DMS 273 (cell line): ENCODE data around the gene UGT2B10.

Experiments
- DNase-seq: peaks from one replicate; lab custom pipeline; 2025; ENCODE audit not compliant: unreplicated experiment; lab: John Stamatoyannopoulos, UW

UGT2B10 gene

DNA sequence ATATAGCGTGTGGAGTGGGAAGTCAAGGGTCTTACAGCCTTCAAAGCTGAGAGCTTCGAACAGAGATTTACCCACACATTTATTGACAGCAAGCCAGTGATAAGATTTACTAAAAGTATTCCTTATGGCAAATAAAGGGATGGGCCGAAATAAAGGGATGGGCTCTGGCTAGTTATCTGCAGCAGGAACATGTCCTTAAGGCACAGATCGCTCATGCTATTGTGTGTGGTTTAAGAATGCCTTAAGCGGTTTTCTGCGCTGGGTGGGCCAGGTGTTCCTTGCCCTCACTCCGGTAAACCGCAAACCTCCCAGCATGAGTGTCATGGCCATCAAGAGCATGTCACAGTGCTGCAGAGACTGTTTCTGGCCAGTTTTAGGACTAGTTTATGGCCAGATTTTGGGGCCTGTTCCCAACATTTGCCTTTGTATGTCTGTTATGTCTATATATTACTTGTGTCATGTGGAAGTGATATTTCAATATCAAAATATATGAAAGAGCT is 53.5 kb downstream of the UGT2B10 start:
- DNase-seq = no peak

DNA sequence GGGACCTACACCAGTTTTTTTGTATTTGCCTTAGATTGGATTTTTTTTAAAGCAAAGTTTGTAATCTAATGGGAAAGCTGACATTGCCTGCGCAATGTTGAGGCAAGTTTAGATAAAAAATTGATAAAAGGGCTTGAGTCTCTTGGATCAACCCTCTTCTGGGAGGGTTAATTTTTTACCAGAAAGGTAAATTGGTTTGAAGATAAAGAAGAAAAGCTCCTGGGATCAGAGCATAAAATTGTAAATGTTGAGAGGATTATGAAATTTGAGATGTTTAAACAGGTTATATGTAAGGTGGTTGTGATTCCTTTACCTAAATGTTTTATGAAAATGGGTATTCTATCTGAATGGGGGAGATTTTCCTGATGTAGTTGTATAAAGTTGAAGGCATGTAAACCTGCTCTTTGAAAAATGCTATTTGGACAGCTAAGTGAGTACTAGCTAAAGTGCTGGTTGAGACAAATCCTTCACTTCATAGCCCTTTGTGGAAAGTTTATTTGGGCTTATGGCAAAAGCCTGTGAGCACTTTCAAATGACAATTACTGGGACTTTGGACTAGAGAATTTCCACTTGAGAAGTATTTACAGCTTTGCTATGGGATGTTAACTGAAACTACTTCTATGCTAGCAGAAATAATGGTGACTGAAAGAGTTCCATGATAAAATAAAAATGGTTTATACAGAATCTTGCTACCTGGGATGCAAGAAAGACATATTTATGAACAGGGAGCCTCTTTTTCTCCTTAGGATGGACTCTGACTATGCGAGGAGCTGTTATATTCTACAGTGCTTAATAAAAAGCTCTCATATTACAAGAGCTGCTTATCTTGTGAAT is 56.2 kb downstream of the UGT2B10 start:
- no peak for DNase-seq

DNA sequence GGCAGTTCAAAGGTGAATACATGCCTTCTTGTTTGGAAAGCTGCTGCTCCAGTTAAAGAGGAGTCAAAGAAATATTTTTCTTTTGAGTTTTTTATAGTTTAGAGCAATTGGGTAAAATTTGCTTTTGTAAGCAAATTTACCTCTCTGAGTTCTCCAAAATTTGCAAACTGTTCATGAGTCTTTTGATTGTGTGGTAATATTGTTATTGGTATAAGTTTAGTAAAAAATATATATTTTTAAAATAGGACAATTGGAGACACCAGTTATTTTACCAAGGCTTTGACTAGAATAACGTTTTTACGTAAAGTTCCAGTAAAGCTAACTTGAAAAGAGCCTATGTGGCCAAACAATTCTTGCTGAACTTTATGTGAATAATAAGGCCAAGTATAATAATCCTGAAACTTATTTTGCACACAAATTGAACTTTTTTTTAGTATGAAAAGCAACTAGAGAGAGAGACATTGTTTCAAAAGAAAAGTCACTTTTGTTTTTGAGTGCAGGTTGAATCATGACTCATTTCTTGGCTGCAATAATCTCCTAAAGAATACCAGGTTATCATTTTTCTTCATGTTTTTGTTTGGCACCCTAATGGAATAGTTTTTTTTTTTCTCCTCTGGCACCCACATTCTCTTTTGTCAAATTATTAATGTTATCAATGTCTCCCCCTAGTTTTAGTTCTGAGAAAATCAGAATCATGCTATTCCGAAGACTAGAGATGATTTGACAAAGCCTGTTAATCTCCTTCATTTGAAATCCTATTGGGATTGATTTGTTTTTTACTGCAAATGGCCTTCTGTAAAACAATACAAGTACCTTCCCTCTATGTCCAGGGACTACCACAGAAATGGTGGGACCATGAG is 57.1 kb downstream of the UGT2B10 start:
- no peak for DNase-seq

DNA sequence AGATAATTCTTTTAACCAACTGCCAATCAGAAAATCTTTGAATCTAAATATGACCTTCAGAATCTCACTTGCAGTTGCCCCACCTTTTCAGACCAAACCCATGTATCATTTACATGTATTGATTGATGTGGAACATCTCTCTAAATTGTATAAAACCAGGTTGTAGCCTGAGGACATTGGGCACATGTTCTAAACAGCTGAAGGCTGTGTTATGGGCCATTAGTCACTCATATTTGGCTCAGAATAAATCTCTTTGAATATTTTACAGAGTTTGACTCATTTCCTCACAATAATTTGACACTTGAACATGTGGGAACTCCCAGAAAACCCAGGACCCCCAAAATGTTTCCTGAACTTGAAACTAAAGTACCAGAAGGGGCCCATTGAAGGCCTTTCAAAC is 58.7 kb downstream of the UGT2B10 start:
- no peak for DNase-seq

DNA sequence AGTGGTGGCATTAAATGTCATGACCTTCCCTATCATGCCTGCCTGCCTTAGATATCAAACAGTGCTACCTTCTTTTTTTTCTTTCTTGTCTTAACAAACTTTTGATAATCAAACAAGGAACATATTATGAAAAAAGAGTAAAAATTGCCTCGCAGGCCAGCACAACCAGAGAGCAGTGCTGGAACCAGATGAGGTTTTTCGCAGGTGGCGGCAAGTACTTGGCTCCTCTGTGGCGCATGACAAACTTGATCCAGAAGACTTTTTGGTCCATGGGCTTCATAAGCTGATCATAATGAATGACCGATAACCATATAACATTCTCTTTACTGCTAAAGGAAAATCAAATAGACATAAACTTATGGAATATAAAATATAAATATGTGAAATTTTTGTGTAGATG is 61.8 kb downstream of the UGT2B10 start:
- DNase-seq = no peak

DNA sequence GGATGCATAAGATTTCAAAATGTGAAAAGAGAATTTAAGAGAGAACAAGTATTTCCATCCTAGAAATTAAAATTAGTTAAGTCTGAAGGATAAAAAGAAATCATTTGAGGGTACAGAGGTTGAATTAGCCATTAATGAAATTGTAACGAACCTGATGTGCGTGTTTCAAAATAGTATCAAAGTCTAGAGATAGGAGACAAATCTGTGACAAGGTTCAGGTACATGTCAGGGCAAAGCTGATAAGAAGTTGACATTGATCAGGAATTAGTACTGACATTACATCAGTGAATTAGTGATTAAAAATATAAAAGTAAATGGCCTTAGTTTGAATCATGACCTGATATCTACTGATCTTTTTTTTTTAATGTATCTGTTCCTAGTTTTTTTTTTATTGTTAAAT is 62.3 kb downstream of the UGT2B10 start:
- DNase-seq = no peak
